OCI-LY7 (cell line): Measurements from ENCODE around the gene BPIFB3.

ENCODE experiments used
- EZH2phosphoT487 ChIP-seq: fragments of 200-600 bp; sonication (generic); IDR thresholded peaks from 2 replicates; pipeline ENCODE4 v1.6.1; 2018; ENCODE audit warnings: low read depth, borderline replicate concordance, mild to moderate bottlenecking, mixed run types, antibody characterized with exemption, low read length, moderate library complexity, mixed read lengths
- TF ChIP-seq, protein P1 (sequence below): fragments of 200-600 bp; sonication (generic); conservative IDR thresholded peaks from 2 replicates; pipeline ENCODE4 v1.5.1; 2014; ENCODE audit warnings: mild to moderate bottlenecking, antibody characterized with exemption, low read length, moderate library complexity, mixed read lengths

DNA sequence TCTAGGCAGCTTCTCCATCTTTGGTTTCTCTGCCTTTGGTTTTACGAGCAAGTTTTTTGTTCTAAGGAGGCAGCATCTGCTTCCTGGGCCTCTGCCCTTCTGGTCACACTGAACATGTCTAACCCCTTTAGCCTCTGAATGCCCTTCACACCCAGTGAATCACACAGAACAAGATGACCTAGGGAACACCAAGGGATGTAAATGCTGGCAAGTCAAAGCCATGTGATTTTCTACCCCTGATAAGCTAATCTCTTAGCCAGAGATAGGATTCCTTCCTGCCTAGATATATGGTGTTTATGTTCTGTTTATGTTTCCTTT lies 29.5 kb upstream of the BPIFB3 start:
- TF ChIP-seq, protein P1, sequence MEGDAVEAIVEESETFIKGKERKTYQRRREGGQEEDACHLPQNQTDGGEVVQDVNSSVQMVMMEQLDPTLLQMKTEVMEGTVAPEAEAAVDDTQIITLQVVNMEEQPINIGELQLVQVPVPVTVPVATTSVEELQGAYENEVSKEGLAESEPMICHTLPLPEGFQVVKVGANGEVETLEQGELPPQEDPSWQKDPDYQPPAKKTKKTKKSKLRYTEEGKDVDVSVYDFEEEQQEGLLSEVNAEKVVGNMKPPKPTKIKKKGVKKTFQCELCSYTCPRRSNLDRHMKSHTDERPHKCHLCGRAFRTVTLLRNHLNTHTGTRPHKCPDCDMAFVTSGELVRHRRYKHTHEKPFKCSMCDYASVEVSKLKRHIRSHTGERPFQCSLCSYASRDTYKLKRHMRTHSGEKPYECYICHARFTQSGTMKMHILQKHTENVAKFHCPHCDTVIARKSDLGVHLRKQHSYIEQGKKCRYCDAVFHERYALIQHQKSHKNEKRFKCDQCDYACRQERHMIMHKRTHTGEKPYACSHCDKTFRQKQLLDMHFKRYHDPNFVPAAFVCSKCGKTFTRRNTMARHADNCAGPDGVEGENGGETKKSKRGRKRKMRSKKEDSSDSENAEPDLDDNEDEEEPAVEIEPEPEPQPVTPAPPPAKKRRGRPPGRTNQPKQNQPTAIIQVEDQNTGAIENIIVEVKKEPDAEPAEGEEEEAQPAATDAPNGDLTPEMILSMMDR: no peak
- no peak for TF ChIP-seq EZH2phosphoT487
